Activated naive CD8-positive, alpha-beta T cell treated with anti-CD3 and anti-CD28 coated beads, Interleukin-2, amount 10 ng/mL, durations not matched to agents 7 days and 5 days (primary cell): Measurements from ENCODE around the gene PLS3. TPM values are rescaled to one million over a fixed set of nuclear protein-coding genes. Genes with fewer than 3 reads are reported as not detected.
"Not testable (repeated sequence)": the region's sequence is repeated elsewhere in the genome, so short reads cannot be mapped to it uniquely, and the experiment has no call there.

Experiments
- ATAC-seq: fragments of 150-1000 bp; cut with Tn5 transposase; one replicate; pipeline ENCODE4 v1.10.0; 2021; ENCODE audit warnings: low read depth, moderate library complexity
- POLR2A ChIA-PET: fragments of 350-600 bp; sonication (Branson Sonifier 250); formaldehyde crosslinking; loops from one replicate; lab custom pipeline; 2021; ENCODE audit warnings: antibody characterized with exemption; lab: Charles Lee
- DNase-seq: peaks from one replicate; pipeline ENCODE4 v3.0.0; 2021
- H3K27ac Mint-ChIP-seq: one replicate; pipeline ENCODE4 v1.8.0; 2022; ENCODE audit warnings: mild to moderate bottlenecking, mixed read lengths
- H3K27me3 Mint-ChIP-seq: one replicate; pipeline ENCODE4 v1.8.0; 2022; ENCODE audit warnings: mild to moderate bottlenecking, moderate library complexity, mixed read lengths
- H3K36me3 Mint-ChIP-seq: one replicate; pipeline ENCODE4 v1.8.0; 2021; ENCODE audit warnings: mild to moderate bottlenecking, mixed read lengths
- H3K4me1 Mint-ChIP-seq: one replicate; pipeline ENCODE4 v1.8.0; 2021; ENCODE audit warnings: mixed read lengths
- H3K4me3 Mint-ChIP-seq: one replicate; pipeline ENCODE4 v1.8.0; 2022; ENCODE audit warnings: mild to moderate bottlenecking, moderate library complexity, mixed read lengths
- H3K9me3 Mint-ChIP-seq: one replicate; pipeline ENCODE4 v1.8.0; 2021; ENCODE audit warnings: mixed read lengths
- total RNA-seq, 2 experiments: library from RNA; stranded (reverse); gene quantifications; one replicate each; pipeline ENCODE4 v1.2.3, GENCODE V29; 2021

The PLS3 gene
- total RNA-seq, 2 experiments from 2014 or later: 0.53 TPM; not detected in 1

DNA sequence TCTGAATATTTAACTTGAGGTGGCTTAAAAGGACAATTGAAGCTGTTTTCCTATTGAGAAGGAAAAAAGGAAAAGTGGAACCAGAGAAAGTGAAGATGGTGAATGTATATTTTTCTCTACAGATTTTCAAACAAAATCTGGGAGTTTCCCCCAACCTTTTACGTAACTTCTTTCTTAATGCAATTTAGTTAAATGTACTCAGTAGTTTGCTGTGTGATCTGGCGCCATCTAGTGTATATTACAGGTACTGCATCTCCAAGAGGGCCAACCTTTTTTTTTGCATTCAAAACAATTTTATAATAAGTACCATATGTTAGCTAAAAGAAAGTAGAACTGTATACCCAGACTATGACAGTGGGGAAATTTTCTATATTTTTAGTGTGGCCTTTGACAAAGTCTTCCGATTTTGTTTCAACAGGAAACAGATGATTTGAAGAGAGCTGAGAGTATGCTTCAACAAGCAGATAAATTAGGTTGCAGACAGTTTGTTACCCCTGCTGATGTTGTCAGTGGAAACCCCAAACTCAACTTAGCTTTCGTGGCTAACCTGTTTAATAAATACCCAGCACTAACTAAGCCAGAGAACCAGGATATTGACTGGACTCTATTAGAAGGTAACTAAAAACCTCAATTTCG lies 82.0 kb downstream of the PLS3 start:
- no peak overlapping the region for H3K27ac Mint-ChIP-seq
- no peak for ATAC-seq
- H3K9me3 Mint-ChIP-seq: no peaks in the 10 kb centered on the region
- DNase-seq: no peak
- no peak overlapping the region for H3K4me3 Mint-ChIP-seq
- no peaks in the 10 kb centered on the region for H3K4me1 Mint-ChIP-seq
- POLR2A ChIA-PET: no interaction called here
- H3K36me3 Mint-ChIP-seq: no peaks in the 10 kb centered on the region
- no peaks in the 10 kb centered on the region for H3K27me3 Mint-ChIP-seq

DNA sequence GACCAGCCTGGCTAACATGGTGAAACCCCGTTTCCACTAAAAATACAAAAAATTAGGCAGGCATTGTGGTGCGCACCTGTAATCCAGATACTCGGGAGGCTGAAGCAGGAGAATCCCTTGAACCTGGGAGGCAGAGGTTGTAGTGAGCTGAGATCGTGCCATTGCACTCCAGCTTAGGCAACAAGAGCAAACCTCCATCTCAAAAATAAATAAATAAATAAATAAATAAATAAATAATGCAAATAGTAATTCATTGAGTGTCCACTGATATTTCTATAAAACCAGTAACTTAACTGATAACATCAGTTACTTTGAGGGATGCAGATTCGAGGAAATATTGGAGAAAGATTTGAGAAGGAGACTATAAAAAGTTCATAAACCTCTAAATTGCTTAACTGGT lies 83.4 kb downstream of the PLS3 start:
- H3K4me3 Mint-ChIP-seq, H3K27me3 Mint-ChIP-seq, DNase-seq, H3K36me3 Mint-ChIP-seq, H3K4me1 Mint-ChIP-seq, ATAC-seq, H3K9me3 Mint-ChIP-seq, POLR2A ChIA-PET, H3K27ac Mint-ChIP-seq: not testable (repeated sequence)

DNA sequence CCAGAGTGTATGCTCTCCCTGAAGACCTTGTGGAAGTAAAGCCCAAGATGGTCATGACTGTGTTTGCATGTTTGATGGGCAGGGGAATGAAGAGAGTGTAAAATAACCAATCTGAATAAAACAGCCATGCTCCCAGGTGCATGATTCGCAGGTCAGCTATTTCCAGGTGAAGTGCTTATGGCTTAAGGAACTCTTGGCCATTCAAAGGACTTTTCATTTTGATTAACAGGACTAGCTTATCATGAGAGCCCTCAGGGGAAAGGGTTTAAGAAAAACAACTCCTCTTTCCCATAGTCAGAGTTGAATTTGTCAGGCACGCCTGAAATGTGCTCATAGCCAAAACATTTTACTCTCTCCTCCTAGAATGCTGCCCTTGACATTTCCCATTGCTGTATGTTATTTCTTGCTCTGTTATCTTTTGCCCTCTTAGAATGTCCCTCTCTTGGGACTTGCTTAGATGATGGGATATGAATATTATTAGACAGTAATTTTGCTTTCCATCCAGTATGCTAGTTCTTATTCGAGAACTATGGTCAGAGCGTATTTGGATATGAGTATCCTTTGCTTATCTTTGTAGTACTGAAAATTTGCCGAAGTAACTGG lies 88.6 kb downstream of the PLS3 start:
- no peak overlapping the region for H3K27ac Mint-ChIP-seq
- H3K36me3 Mint-ChIP-seq: no peaks in the 10 kb centered on the region
- no peak overlapping the region for H3K4me3 Mint-ChIP-seq
- H3K27me3 Mint-ChIP-seq: no peaks in the 10 kb centered on the region
- H3K9me3 Mint-ChIP-seq: no peaks in the 10 kb centered on the region
- DNase-seq: no peak
- H3K4me1 Mint-ChIP-seq: no peaks in the 10 kb centered on the region
- POLR2A ChIA-PET: no interaction called here
- ATAC-seq: no peak

DNA sequence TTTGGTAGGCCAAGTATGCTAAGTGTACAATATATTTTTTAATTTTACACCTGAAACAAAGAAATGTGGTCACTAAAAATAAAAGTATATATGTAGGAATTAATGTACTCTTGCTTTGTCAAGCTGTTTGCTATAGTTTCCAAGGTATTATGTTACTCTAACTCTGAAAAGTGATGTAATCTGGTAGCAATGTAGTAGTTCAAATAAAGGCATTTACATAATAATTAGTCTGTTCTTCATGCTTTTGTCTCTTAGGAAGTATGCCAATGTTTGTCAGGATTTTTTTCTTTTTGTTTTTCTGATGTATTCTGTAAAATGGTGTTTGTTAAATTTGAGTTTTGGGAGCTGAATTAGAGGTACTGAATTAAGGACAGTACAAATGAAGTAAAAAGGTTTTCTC lies 89.5 kb downstream of the PLS3 start:
- no peaks in the 10 kb centered on the region for H3K27me3 Mint-ChIP-seq
- H3K9me3 Mint-ChIP-seq: no peaks in the 10 kb centered on the region
- no peak for DNase-seq
- H3K27ac Mint-ChIP-seq: no peak overlapping the region
- POLR2A ChIA-PET: no interaction called here
- no peaks in the 10 kb centered on the region for H3K36me3 Mint-ChIP-seq
- no peak for ATAC-seq
- H3K4me3 Mint-ChIP-seq: no peak overlapping the region
- H3K4me1 Mint-ChIP-seq: no peaks in the 10 kb centered on the region

DNA sequence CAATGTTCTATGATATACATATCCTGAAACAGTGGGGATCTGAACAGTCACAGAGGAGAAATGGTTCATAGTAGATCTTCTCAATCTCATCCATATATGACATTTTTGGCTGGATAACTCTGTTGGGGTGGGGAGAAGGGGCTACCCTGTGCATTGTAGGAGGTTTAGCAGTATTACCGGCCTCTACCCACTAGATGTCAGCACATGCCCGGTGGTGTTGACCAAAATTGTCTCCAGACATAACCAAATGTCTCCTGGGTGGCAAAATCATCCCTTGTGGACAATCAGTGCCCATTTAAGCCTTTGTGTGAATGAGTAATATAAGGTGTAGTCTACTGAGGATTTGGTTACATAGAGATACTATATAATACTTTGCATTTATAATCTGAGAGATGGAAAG lies 89.9 kb downstream of the PLS3 start:
- POLR2A ChIA-PET: no interaction called here
- DNase-seq: no peak
- Mint-ChIP-seq H3K36me3 (no peaks in the 10 kb centered on the region), H3K27ac (no peak overlapping the region), H3K27me3 (no peaks in the 10 kb centered on the region), H3K9me3 (no peaks in the 10 kb centered on the region), H3K4me1 (no peaks in the 10 kb centered on the region), H3K4me3 (no peak overlapping the region)
- ATAC-seq: no peak

DNA sequence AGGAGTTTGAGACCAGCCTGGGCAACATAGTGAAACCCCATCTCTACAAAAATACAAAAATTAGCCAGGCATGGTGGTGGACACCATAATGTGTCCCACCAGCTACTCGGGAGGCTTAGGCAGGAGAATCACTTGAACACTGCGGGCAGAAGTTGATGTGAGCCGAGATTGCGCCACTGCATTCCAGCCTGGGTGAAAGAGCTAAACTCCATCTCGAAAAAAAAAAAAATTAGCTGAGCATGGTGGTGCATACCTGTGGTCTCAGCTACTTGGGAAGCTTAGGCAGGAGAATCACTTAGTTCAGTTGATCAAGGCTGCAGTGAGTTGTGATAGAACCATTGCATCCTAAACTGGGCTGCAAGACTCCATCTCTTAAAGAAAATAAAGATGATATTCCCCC lies 91.2 kb downstream of the PLS3 start:
- no peaks in the 10 kb centered on the region for H3K9me3 Mint-ChIP-seq
- H3K4me3 Mint-ChIP-seq: no peak overlapping the region
- DNase-seq: no peak
- POLR2A ChIA-PET: no interaction called here
- ATAC-seq: no peak
- H3K4me1 Mint-ChIP-seq: no peaks in the 10 kb centered on the region
- H3K27me3 Mint-ChIP-seq: no peaks in the 10 kb centered on the region
- H3K36me3 Mint-ChIP-seq: no peaks in the 10 kb centered on the region
- H3K27ac Mint-ChIP-seq: no peak overlapping the region

DNA sequence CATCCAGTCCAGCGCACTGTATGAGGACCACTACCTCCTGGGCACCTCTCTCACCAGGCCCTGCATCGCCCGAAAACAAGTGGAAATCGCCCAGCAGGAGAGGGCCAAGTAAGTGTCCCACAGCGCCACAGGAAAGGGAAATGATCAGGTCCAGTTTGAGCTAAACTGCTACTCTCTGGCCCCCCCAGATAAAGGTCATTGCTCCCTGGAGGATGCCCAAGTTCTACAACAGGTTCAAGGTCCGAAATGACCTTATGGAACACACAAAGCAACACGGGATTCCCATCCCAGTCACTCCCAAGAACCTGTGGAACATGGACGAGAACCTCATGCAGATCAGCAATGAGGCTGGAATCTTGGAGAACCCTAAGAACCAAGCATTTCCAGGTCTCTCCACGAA lies 104.1 kb downstream of the PLS3 start:
- Mint-ChIP-seq H3K27me3 (no peaks in the 10 kb centered on the region), H3K9me3 (no peaks in the 10 kb centered on the region), H3K27ac (no peak overlapping the region), H3K36me3 (no peaks in the 10 kb centered on the region), H3K4me3 (no peak overlapping the region), H3K4me1 (no peaks in the 10 kb centered on the region)
- ATAC-seq: no peak
- POLR2A ChIA-PET: no interaction called here
- DNase-seq: no peak

DNA sequence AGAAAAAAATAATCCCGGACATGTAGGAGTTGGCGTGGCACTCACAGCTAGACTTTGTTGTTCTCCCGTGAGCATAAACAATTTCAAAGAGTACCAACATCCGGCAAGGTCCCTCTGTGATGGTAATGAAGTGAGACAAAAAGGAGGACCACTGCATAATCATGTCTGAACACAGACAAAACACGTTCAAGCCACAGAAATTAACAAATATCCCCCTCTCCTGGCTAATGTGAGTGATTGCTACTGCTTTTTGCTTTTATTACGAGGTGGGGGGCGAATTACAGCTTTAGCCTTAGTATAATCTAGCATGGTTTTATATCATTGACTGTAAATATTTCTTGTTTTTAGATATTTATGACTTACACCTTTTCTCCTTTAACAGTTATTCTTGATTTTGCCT lies 118.5 kb downstream of the PLS3 start:
- no peak for DNase-seq
- ATAC-seq: no peak
- no peak overlapping the region for H3K27ac Mint-ChIP-seq
- no peaks in the 10 kb centered on the region for H3K4me1 Mint-ChIP-seq
- no peaks in the 10 kb centered on the region for H3K27me3 Mint-ChIP-seq
- no peaks in the 10 kb centered on the region for H3K36me3 Mint-ChIP-seq
- no peak overlapping the region for H3K4me3 Mint-ChIP-seq
- H3K9me3 Mint-ChIP-seq: no peaks in the 10 kb centered on the region
- POLR2A ChIA-PET: no interaction called here

DNA sequence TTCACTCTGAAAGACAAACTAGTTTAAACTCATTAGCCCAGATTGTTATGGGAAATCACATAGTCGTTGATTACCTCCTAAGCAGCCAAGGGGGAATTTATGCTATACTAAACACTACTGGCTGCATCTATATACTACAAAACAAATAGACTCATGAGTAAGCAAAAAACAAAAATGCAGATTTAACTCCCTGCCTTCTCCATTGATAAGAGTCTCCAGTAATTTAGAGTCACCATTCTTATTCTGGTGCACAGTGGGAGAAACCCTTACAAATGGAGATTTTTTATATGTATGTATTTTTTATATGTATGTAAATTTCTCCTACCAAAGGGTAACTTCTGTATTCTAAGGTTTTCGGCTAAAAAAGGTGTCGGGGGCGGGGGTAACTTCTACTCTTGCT lies 126.6 kb downstream of the PLS3 start:
- Mint-ChIP-seq H3K27me3 (no peaks in the 10 kb centered on the region), H3K36me3 (no peaks in the 10 kb centered on the region), H3K4me3 (no peak overlapping the region), H3K4me1 (no peaks in the 10 kb centered on the region), H3K27ac (no peak overlapping the region), H3K9me3 (no peaks in the 10 kb centered on the region)
- POLR2A ChIA-PET: no interaction called here
- no peak for ATAC-seq
- DNase-seq: no peak

DNA sequence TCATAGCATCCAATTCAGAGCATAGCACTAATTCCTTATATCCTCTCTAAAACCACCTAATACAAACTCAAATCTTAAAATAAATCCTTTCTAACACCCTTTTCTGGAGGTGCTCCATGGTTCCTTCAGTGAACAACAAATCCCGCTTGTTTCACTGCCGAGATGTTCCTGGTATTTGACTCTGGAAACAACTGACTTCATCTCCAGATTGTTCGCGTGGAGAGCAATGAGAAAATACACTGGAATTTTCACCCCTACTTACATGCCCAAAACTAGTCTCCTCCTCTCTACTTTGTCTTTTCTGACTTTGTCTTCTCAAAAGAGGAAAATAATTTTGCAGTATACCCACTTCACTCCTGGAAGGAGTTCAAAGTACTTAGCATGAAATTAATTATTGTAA lies 129.0 kb downstream of the PLS3 start:
- DNase-seq: no peak
- Mint-ChIP-seq H3K4me3 (no peak overlapping the region), H3K9me3 (no peaks in the 10 kb centered on the region), H3K27ac (no peak overlapping the region), H3K4me1 (no peaks in the 10 kb centered on the region), H3K27me3 (no peaks in the 10 kb centered on the region), H3K36me3 (no peaks in the 10 kb centered on the region)
- no peak for ATAC-seq
- POLR2A ChIA-PET: no interaction called here

DNA sequence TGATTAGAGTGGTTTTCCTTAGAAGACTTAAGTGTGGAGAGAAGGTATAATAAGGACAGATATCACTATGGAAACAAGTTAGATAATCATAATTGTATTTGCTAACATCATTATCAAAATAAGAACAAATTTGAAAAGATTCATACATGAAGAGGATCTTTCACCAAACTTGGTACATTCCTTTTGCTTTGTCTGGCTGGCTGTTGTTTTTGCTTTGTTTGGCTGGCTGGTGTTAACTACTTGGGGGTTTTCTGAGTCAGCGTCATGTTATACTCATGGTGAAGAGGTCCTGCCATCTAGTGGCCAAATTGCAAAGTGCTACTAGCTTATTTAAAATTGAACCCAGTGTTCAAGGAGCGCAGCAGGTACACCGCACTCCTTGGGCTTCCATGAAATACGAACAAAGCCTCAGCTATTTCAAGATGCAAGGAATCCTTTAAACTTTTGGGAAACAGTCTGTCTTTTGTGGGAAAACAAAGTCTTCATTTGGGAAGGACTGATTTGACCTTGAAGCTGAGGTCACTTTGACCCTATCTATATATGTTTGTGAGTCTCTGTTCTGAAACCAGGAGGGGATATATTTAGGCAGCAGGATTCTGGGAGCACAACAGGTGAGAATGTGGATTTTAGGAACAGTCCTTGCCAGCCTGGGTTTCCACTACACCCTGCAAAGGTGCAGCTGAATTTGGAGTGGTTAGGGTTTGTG lies 129.7 kb downstream of the PLS3 start:
- no peaks in the 10 kb centered on the region for H3K36me3 Mint-ChIP-seq
- H3K4me1 Mint-ChIP-seq: no peaks in the 10 kb centered on the region
- no peaks in the 10 kb centered on the region for H3K9me3 Mint-ChIP-seq
- H3K27ac Mint-ChIP-seq: no peak overlapping the region
- ATAC-seq (no peak), DNase-seq (no peak)
- POLR2A ChIA-PET: no interaction called here
- H3K4me3 Mint-ChIP-seq: no peak overlapping the region
- no peaks in the 10 kb centered on the region for H3K27me3 Mint-ChIP-seq

DNA sequence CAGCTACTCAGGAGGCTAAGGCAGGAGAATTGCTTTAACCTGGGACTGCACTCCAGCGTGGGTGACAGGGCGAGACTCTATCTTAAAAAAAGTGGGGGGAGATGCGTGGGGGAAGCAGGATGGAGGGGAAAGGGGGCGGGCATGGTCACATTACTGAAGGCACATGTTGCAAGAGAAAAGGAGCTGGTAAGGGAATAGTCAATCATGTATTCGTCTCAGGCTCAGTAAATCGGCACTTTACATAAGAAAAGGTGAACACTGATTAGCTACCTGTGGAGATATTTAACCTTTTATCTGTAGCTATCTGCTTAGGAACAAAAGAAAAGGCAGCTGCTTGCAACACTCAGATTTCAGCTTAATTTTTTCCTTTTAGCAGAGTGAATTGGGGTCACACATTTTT lies 132.5 kb downstream of the PLS3 start:
- POLR2A ChIA-PET: no interaction called here
- no peaks in the 10 kb centered on the region for H3K27me3 Mint-ChIP-seq
- no peak overlapping the region for H3K4me3 Mint-ChIP-seq
- H3K4me1 Mint-ChIP-seq: no peaks in the 10 kb centered on the region
- no peak overlapping the region for H3K27ac Mint-ChIP-seq
- ATAC-seq (no peak), DNase-seq (no peak)
- no peaks in the 10 kb centered on the region for H3K9me3 Mint-ChIP-seq
- H3K36me3 Mint-ChIP-seq: no peaks in the 10 kb centered on the region

DNA sequence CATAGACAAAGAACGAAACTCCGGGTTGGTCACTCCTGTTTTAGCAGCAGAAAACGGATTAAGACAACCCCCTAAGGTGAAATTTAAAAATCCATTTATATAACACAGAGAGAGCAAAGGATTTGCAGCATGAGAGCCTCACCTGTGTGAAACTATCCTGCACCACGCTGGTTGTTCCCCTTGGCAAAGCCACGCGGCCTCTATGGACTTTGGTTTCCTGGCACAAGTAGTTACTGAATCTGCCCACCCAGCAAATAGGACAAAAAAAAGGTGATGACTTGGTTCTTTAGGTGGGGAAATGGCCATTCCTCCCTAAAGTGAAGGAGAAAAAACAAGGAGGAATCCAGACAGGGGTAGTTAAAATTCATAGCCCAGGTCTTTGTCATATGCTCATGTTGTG lies 133.1 kb downstream of the PLS3 start:
- H3K36me3 Mint-ChIP-seq: no peaks in the 10 kb centered on the region
- H3K4me3 Mint-ChIP-seq: no peak overlapping the region
- H3K27ac Mint-ChIP-seq: no peak overlapping the region
- POLR2A ChIA-PET: no interaction called here
- no peaks in the 10 kb centered on the region for H3K4me1 Mint-ChIP-seq
- no peak for DNase-seq
- H3K9me3 Mint-ChIP-seq: no peaks in the 10 kb centered on the region
- no peak for ATAC-seq
- H3K27me3 Mint-ChIP-seq: no peaks in the 10 kb centered on the region

DNA sequence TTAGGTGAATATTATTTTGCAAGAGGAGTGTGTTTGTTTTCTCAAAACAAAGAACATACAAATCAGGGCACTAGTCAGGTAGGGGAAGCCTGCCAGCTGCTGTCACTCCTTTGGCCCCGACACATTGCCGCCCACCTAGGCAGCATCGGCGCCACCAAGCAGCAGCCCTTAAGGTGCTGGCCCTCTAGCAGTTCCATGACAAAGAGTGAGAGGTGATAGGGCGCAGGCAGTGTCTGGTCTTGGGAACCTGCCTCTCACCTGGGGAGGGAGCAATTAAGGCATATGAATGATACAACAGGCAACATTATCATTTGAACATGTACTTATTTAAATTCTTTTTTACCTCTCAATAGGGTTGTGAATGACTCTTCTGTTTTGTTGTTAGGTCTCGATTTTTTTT lies 135.1 kb downstream of the PLS3 start:
- ATAC-seq (no peak), DNase-seq (no peak)
- no peak overlapping the region for H3K27ac Mint-ChIP-seq
- H3K27me3 Mint-ChIP-seq: no peaks in the 10 kb centered on the region
- H3K4me1 Mint-ChIP-seq: no peaks in the 10 kb centered on the region
- H3K4me3 Mint-ChIP-seq: no peak overlapping the region
- no peaks in the 10 kb centered on the region for H3K36me3 Mint-ChIP-seq
- POLR2A ChIA-PET: no interaction called here
- H3K9me3 Mint-ChIP-seq: no peaks in the 10 kb centered on the region
